ENCODE measurements around the gene KAT2A. TPM values are rescaled to one million over a fixed set of nuclear protein-coding genes. Genes with fewer than 3 reads are reported as not detected.

Gene KAT2A
- total RNA-seq, 1 donor from 2014 or later, result 18.4 TPM

DNA sequence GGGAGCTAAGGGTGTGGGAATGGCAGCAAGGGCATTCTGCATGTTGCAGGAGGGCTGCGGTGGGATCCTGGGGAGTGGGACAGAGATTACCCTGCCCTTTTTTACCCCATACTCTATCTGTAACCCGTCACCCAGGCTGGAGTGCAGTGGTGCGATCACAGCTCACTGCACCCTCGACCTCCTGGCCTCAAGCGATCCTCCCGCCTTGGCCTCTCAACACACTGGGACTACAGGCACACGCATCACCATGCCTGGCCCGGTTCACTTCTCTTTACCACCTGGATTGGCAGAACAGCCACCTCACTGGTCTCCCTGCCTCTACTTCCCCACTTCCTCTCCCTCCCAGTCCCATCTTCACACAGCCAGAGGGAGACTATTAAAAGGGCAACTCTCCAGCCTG lies 32.4 kb downstream of the KAT2A start:
- H2AFZ ChIP-seq (replicated peaks), result no peak overlapping the region
- peaks cover 3% of the 10 kb centered on the region for H3K4me1 Mint-ChIP-seq
- no peak for TF ChIP-seq EZH2 (IDR thresholded peaks at IDR 0.05)
- TF ChIP-seq, protein P1, sequence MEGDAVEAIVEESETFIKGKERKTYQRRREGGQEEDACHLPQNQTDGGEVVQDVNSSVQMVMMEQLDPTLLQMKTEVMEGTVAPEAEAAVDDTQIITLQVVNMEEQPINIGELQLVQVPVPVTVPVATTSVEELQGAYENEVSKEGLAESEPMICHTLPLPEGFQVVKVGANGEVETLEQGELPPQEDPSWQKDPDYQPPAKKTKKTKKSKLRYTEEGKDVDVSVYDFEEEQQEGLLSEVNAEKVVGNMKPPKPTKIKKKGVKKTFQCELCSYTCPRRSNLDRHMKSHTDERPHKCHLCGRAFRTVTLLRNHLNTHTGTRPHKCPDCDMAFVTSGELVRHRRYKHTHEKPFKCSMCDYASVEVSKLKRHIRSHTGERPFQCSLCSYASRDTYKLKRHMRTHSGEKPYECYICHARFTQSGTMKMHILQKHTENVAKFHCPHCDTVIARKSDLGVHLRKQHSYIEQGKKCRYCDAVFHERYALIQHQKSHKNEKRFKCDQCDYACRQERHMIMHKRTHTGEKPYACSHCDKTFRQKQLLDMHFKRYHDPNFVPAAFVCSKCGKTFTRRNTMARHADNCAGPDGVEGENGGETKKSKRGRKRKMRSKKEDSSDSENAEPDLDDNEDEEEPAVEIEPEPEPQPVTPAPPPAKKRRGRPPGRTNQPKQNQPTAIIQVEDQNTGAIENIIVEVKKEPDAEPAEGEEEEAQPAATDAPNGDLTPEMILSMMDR (IDR thresholded peaks at IDR 0.05), result no peak
- no peaks in the 10 kb centered on the region for H3F3A ChIP-seq (ENCODE audit: low read depth)
- H3K27ac Mint-ChIP-seq, result peak overlapping the region; percentile 55
- no peaks in the 10 kb centered on the region for H3K79me2 ChIP-seq (ENCODE audit: low read depth)
- H3K27ac ChIP-seq, result no peak overlapping the region
- no peaks in the 10 kb centered on the region for H3K36me3 ChIP-seq
- no peaks in the 10 kb centered on the region for H3K9me3 ChIP-seq (ENCODE audit: low read depth)
- H3K9ac ChIP-seq, result no peak overlapping the region
- peaks cover 4% of the 10 kb centered on the region for H3K27me3 Mint-ChIP-seq (ENCODE audit: insufficient read depth, low read depth)
- no peaks in the 10 kb centered on the region for H3K9me3 Mint-ChIP-seq
- no peaks in the 10 kb centered on the region for H3K4me1 ChIP-seq
- DNase-seq (ENCODE audit: low spot score), result no peak
- H4K20me1 ChIP-seq (ENCODE audit: low read depth), result no peaks in the 10 kb centered on the region
- no peaks in the 10 kb centered on the region for H3K36me3 Mint-ChIP-seq
- H3K27me3 ChIP-seq, result no peaks in the 10 kb centered on the region
- H3K4me2 ChIP-seq, result no peak overlapping the region
- H3K4me3 Mint-ChIP-seq, result peak overlapping the region; percentile 55
- H3K4me3 ChIP-seq, result no peak overlapping the region

DNA sequence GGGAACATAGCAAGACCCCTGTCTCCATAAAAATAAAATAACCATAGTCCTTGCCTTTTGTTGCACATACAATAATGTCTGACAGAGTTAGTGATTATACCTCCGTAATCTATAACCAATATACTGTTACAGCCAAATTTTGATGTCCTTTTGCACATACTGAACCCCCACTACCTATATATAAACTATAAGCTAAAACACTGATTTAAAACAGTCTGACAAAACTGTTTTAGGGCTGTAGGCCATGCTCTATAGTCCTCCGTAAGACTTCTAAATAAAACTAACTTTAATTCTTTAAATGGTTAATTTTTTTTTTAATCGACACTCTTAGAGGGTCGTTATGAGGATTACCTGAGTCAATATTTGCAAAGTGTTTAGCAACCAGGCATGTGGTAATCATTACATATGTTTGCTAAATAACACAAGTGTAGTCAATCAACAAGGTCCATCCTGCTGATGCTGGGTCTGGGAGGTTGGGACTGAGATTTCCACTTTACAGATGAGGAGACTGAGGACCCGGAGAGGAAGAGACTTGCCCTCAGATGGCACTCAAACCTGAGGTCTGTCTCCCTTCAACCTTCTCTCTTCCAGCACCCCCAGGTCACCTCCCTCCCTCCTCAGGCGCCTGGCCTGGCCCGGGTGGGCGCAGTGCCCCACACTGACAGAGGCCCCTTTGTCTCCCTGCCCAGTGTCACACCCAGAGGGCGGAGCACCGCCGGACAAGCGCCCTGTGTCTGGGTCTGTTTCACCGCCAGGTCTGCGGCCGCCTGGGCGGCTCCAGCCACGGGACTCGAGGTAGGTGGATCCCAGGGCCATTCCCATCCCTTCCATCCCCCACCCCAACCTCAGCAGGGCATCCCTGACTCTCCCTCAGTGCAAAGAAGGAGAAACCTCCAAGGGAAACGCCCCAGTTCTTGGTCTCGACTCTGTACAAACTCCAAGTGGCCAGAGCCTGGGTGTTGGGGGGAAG lies 33.1 kb downstream of the KAT2A start:
- no peaks in the 10 kb centered on the region for H3K4me1 ChIP-seq
- no peak overlapping the region for H3K4me3 Mint-ChIP-seq
- no peaks in the 10 kb centered on the region for H3K27me3 ChIP-seq
- H2AFZ ChIP-seq (replicated peaks), result no peak overlapping the region
- no peak overlapping the region for H3K4me2 ChIP-seq
- H3K4me3 ChIP-seq, result no peak overlapping the region
- H3K79me2 ChIP-seq (ENCODE audit: low read depth), result no peaks in the 10 kb centered on the region
- no peak overlapping the region for H3K9ac ChIP-seq
- H3K9me3 Mint-ChIP-seq, result no peaks in the 10 kb centered on the region
- H4K20me1 ChIP-seq (ENCODE audit: low read depth), result no peaks in the 10 kb centered on the region
- no peaks in the 10 kb centered on the region for H3K36me3 ChIP-seq
- DNase-seq (ENCODE audit: low spot score), result no peak
- H3K9me3 ChIP-seq (ENCODE audit: low read depth), result no peaks in the 10 kb centered on the region
- peaks cover 3% of the 10 kb centered on the region for H3K4me1 Mint-ChIP-seq
- no peak overlapping the region for H3K27ac ChIP-seq
- H3K27ac Mint-ChIP-seq, result no peak overlapping the region
- H3K27me3 Mint-ChIP-seq (ENCODE audit: insufficient read depth, low read depth), result peaks cover 4% of the 10 kb centered on the region
- no peaks in the 10 kb centered on the region for H3K36me3 Mint-ChIP-seq
- no peaks in the 10 kb centered on the region for H3F3A ChIP-seq (ENCODE audit: low read depth)
- TF ChIP-seq EZH2phosphoT487 (IDR thresholded peaks at IDR 0.05) (no peak), EZH2 (IDR thresholded peaks at IDR 0.05) (no peak)
- TF ChIP-seq, protein P1 (IDR thresholded peaks at IDR 0.05), result no peak

DNA sequence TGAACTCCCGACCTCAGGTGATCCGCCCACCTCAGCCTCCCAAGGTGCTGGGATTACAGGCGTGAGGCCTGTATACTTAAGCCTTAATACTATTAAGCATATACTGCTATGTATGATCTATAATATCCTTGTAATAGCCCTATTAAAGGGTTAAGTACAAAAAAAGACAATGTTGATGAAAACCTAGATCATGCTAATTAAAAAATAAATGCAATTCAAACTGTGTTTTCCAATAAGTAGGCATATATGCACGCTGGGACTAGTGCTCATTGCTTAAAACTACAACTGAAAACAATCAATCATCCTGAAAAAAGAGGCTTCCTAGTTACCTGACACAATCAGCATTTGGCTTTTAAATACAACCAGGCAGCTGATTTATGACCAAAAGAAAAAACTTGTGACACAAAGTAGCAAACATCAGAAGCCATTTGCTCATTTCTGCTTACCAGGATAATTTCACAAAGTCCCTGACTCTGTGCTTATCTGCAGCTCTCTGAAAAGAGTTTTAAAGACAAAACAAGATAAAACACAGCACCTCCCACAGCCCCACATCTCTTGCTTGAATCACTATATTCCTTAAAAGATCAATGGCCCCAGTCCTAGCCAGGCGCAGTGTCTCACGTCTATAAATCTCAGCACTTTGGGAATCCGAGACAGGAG lies 34.0 kb downstream of the KAT2A start:
- Histone ChIP-seq H3K9me3 (ENCODE audit: low read depth) (no peaks in the 10 kb centered on the region), H2AFZ (replicated peaks) (no peak overlapping the region), H3K27ac (no peak overlapping the region), H3K36me3 (no peaks in the 10 kb centered on the region), H3K4me1 (no peaks in the 10 kb centered on the region), H3K4me3 (no peak overlapping the region), H3K27me3 (no peaks in the 10 kb centered on the region), H3F3A (ENCODE audit: low read depth) (no peaks in the 10 kb centered on the region), H4K20me1 (ENCODE audit: low read depth) (no peaks in the 10 kb centered on the region), H3K79me2 (ENCODE audit: low read depth) (no peaks in the 10 kb centered on the region), H3K9ac (no peak overlapping the region), H3K4me2 (no peak overlapping the region)
- H3K4me1 Mint-ChIP-seq, result peaks cover 3% of the 10 kb centered on the region
- H3K36me3 Mint-ChIP-seq, result no peaks in the 10 kb centered on the region
- no peak overlapping the region for H3K27ac Mint-ChIP-seq
- TF ChIP-seq EZH2 (IDR thresholded peaks at IDR 0.05), result no peak
- TF ChIP-seq, protein P1 (IDR thresholded peaks at IDR 0.05), result no peak
- TF ChIP-seq EZH2phosphoT487 (IDR thresholded peaks at IDR 0.05), result no peak
- H3K9me3 Mint-ChIP-seq, result no peaks in the 10 kb centered on the region
- H3K27me3 Mint-ChIP-seq (ENCODE audit: insufficient read depth, low read depth), result peaks cover 2% of the 10 kb centered on the region
- no peak for DNase-seq (ENCODE audit: low spot score)
- H3K4me3 Mint-ChIP-seq, result no peak overlapping the region

Measured in neural progenitor cell (in vitro differentiated cells).